Mesenchymal stem cell (in vitro differentiated cells and primary cell): ENCODE data around the gene MKLN1.

Experiments
- DNase-seq: peaks from one replicate; pipeline ENCODE4 v3.0.0-alpha.2; 2013
- H2AFZ ChIP-seq: one replicate; pipeline ENCODE4 v1.6.1; 2013; ENCODE audit warnings: low read depth, mild to moderate bottlenecking, control low read depth, inconsistent platforms, low read length, moderate library complexity
- H2AK5ac ChIP-seq: 2 replicates; pipeline ENCODE4 v1.6.1; 2013; ENCODE audit warnings: low read length, moderate library complexity, mild to moderate bottlenecking, inconsistent platforms; ENCODE audit not compliant: severe bottlenecking
- H2BK120ac ChIP-seq: one replicate; pipeline ENCODE4 v1.6.1; 2013; ENCODE audit warnings: low read depth, mild to moderate bottlenecking, inconsistent platforms, low read length, moderate library complexity
- H2BK12ac ChIP-seq, 2 experiments: one replicate each; pipeline ENCODE4 v1.6.1; 2013; ENCODE audit warnings: inconsistent platforms in 2 of 2, low read length in 2 of 2, mild to moderate bottlenecking in 2 of 2, moderate library complexity in 2 of 2, control low read depth in 1 of 2
- H2BK15ac ChIP-seq: one replicate; pipeline ENCODE4 v1.6.1; 2013; ENCODE audit warnings: mild to moderate bottlenecking, low read depth, inconsistent platforms; ENCODE audit not compliant: poor library complexity, severe bottlenecking
- H2BK5ac ChIP-seq: 2 replicates; pipeline ENCODE4 v1.6.1; 2013; ENCODE audit warnings: low read depth, mild to moderate bottlenecking, low read length, control low read depth, inconsistent platforms; ENCODE audit not compliant: poor library complexity, severe bottlenecking
- H3K14ac ChIP-seq, 2 experiments: one replicate each; pipeline ENCODE4 v1.6.1; 2013; ENCODE audit warnings: inconsistent platforms in 2 of 2, low read length in 2 of 2, control low read depth in 1 of 2, mild to moderate bottlenecking in 1 of 2, moderate library complexity in 1 of 2
- H3K18ac ChIP-seq, 2 experiments: one replicate each; pipeline ENCODE4 v1.6.1; 2013; ENCODE audit warnings: inconsistent platforms in 2 of 2, low read length in 2 of 2, control low read depth in 1 of 2, low read depth in 1 of 2, mild to moderate bottlenecking in 1 of 2
- H3K23ac ChIP-seq, 2 experiments: one replicate each; pipeline ENCODE4 v1.6.1; 2013; ENCODE audit warnings: inconsistent platforms in 2 of 2, low read length in 2 of 2, mild to moderate bottlenecking in 2 of 2, moderate library complexity in 2 of 2, control low read depth in 1 of 2
- H3K27ac ChIP-seq: 2 replicates; pipeline ENCODE4 v1.5.1; 2013; ENCODE audit warnings: mild to moderate bottlenecking, moderate library complexity, low read length, control low read depth, inconsistent platforms; ENCODE audit not compliant: poor library complexity, severe bottlenecking
- H3K27me3 ChIP-seq, 2 experiments: 2 replicates each; pipeline versions ENCODE4 v1.6.1 to v1.7.0; 2013; ENCODE audit warnings: low read length in 2 of 2, mild to moderate bottlenecking in 2 of 2, moderate library complexity in 2 of 2, control low read depth in 1 of 2, inconsistent platforms in 1 of 2; ENCODE audit not compliant: control insufficient read depth in 1 of 2, insufficient read depth in 1 of 2
- H3K36me3 ChIP-seq, 2 experiments: 2 replicates each; pipeline versions ENCODE4 v1.6.1 to v1.7.0; 2013; ENCODE audit warnings: low read length in 2 of 2, control low read depth in 1 of 2, inconsistent platforms in 1 of 2, low read depth in 1 of 2, mild to moderate bottlenecking in 1 of 2; ENCODE audit not compliant: insufficient read depth in 2 of 2, control insufficient read depth in 1 of 2
- H3K4ac ChIP-seq, 2 experiments: one replicate each; pipeline ENCODE4 v1.6.1; 2013; ENCODE audit warnings: inconsistent platforms in 2 of 2, low read length in 2 of 2, mild to moderate bottlenecking in 2 of 2, moderate library complexity in 2 of 2, control low read depth in 1 of 2, low read depth in 1 of 2
- H3K4me1 ChIP-seq: 2 replicates; pipeline ENCODE4 v1.6.1; 2013; ENCODE audit warnings: low read depth, low read length, control low read depth; ENCODE audit not compliant: control insufficient read depth, insufficient read depth
- H3K4me2 ChIP-seq: 2 replicates; pipeline ENCODE4 v1.6.1; 2013; ENCODE audit warnings: low read length, mild to moderate bottlenecking, inconsistent platforms; ENCODE audit not compliant: poor library complexity, severe bottlenecking
- H3K4me3 ChIP-seq, 2 experiments: 2 replicates each; pipeline versions ENCODE4 v1.5.1 to v1.7.0; 2013; ENCODE audit warnings: low read length in 2 of 2, mild to moderate bottlenecking in 2 of 2, control low read depth in 1 of 2, low read depth in 1 of 2; ENCODE audit not compliant: insufficient read depth in 1 of 2
- H3K79me1 ChIP-seq: replicated peaks from 2 replicates; pipeline ENCODE4 v1.6.1; 2013; ENCODE audit warnings: mild to moderate bottlenecking, control low read depth, low read length, inconsistent platforms; ENCODE audit not compliant: poor library complexity, severe bottlenecking
- H3K9ac ChIP-seq: 2 replicates; pipeline ENCODE4 v1.7.0; 2013; ENCODE audit warnings: mild to moderate bottlenecking, low read length, moderate library complexity
- H3K9me3 ChIP-seq: 2 replicates; pipeline ENCODE4 v1.7.0; 2013; ENCODE audit warnings: mild to moderate bottlenecking, low read length; ENCODE audit not compliant: control insufficient read depth
- H4K8ac ChIP-seq: one replicate; pipeline ENCODE4 v1.6.1; 2013; ENCODE audit warnings: inconsistent platforms, mild to moderate bottlenecking, low read length, moderate library complexity
- H4K91ac ChIP-seq: one replicate; pipeline ENCODE4 v1.6.1; 2013; ENCODE audit warnings: mild to moderate bottlenecking, low read length, inconsistent platforms
- WGBS: methylation state at CpG from one replicate; pipeline ENCODE4 v1.1.7; 2013; ENCODE audit warnings: mixed read lengths; 5-methylcytosine and 5-hydroxymethylcytosine counted together

The MKLN1 gene

DNA sequence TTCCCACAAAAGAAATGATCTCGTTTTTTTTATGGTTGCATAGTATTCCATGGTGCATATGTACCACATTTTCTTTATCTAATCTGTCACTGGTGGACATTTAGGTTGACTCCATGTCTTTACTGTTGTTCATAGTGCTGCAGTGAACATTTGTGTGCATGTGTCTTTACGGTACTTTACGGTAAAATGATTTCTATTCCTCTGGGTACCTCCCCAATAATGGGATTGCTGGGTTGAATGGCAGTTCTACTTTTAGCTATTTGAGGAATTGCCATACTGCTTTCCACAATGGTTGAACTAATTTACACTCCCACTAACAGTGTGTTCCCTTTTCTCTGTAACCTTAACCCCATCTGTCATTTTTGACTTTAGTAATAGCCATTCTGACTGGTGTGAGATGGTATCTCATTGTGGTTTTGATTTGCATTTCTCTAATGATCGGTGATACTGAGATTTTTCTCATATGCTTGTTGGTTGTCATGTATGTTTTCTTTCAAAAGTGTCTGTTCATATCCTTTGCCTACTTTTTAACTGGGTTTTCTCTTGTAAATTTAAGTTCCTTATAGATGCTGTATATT, 37.2 kb downstream of the MKLN1 start:
- no peak overlapping the region for H3K4me2 ChIP-seq
- H4K8ac ChIP-seq = no peak overlapping the region
- WGBS = 100% methylated on average over 4 of the region's 4 CpGs
- no peak overlapping the region for H2BK12ac ChIP-seq
- H2BK15ac ChIP-seq = no peak overlapping the region
- no peak overlapping the region for H3K23ac ChIP-seq
- H3K18ac ChIP-seq = no peak overlapping the region
- no peak overlapping the region for H2BK120ac ChIP-seq
- H3K79me1 ChIP-seq = peaks cover 2% of the 10 kb centered on the region
- no peak overlapping the region for H3K27ac ChIP-seq
- no peak overlapping the region for H3K4me3 ChIP-seq
- no peaks in the 10 kb centered on the region for H3K27me3 ChIP-seq
- no peak overlapping the region for H2BK5ac ChIP-seq
- H2AFZ ChIP-seq = no peak overlapping the region
- H3K4me1 ChIP-seq = peaks cover 2% of the 10 kb centered on the region
- H3K9me3 ChIP-seq = no peaks in the 10 kb centered on the region
- no peak overlapping the region for H3K9ac ChIP-seq
- H2AK5ac ChIP-seq = no peak overlapping the region
- no peak overlapping the region for H4K91ac ChIP-seq
- DNase-seq = no peak
- no peak overlapping the region for H3K4ac ChIP-seq
- H3K14ac ChIP-seq = no peak overlapping the region
- no peaks in the 10 kb centered on the region for H3K36me3 ChIP-seq

- Histone ChIP-seq H3K4ac (no peak overlapping the region), H2BK12ac (no peak overlapping the region), H3K4me2 (no peak overlapping the region), H2BK5ac (no peak overlapping the region), H2AFZ (no peak overlapping the region), H2BK120ac (no peak overlapping the region), H2BK15ac (no peak overlapping the region), H3K9ac (no peak overlapping the region), H3K27me3 (no peaks in the 10 kb centered on the region), H4K91ac (no peak overlapping the region), H3K18ac (no peak overlapping the region), H3K4me1 (peaks cover 4% of the 10 kb centered on the region), H3K14ac (no peak overlapping the region), H2AK5ac (no peak overlapping the region), H3K27ac (no peak overlapping the region), H3K23ac (no peak overlapping the region), H3K9me3 (no peaks in the 10 kb centered on the region), H3K36me3 (no peaks in the 10 kb centered on the region), H3K4me3 (no peak overlapping the region), H3K79me1 (peaks cover 2% of the 10 kb centered on the region), H4K8ac (no peak overlapping the region)
- peak; percentile 30 for DNase-seq
- WGBS = 83% methylated on average over 2 of the region's 3 CpGs
These were observed 38.2 kb downstream of the MKLN1 start for GRCh38 chr7:131365838-131366237.

- no peaks in the 10 kb centered on the region for H3K27me3 ChIP-seq
- H3K79me1 ChIP-seq = peaks cover 2% of the 10 kb centered on the region
- H3K4ac ChIP-seq = no peak overlapping the region
- H2AK5ac ChIP-seq = no peak overlapping the region
- DNase-seq = no peak
- no peak overlapping the region for H3K4me2 ChIP-seq
- no peak overlapping the region for H3K4me3 ChIP-seq
- H3K9ac ChIP-seq = no peak overlapping the region
- peaks cover 4% of the 10 kb centered on the region for H3K4me1 ChIP-seq
- no peak overlapping the region for H4K8ac ChIP-seq
- H3K23ac ChIP-seq = no peak overlapping the region
- no peak overlapping the region for H2BK120ac ChIP-seq
- H2BK15ac ChIP-seq = no peak overlapping the region
- H2AFZ ChIP-seq = no peak overlapping the region
- no peak overlapping the region for H2BK5ac ChIP-seq
- H3K9me3 ChIP-seq = no peaks in the 10 kb centered on the region
- no peak overlapping the region for H2BK12ac ChIP-seq
- no peak overlapping the region for H3K27ac ChIP-seq
- no peaks in the 10 kb centered on the region for H3K36me3 ChIP-seq
- no peak overlapping the region for H4K91ac ChIP-seq
- H3K14ac ChIP-seq = no peak overlapping the region
- H3K18ac ChIP-seq = no peak overlapping the region
These were observed 41.7 kb downstream of the MKLN1 start for GRCh38 chr7:131369354-131369753.

DNA sequence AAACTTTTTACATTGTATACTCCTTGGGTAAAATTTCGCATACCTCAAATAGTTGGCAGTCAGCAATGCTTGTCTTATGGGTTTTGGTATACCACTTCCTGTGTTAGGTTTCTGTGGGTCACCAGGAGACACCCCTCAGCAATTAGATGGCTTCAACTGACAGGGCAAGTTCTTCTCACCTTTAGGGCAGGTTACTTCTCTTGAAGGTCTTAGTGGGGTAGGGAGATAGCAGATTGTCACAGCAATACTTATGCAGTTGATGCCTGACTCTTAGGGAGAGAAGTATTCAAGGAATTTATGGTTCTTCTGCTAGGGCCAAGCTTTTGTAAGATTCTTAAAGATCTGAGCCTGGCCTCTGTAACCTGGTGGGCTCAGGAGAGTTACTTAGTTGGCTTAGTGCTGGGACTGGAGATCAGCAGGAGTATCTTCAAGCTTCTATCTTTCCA, 42.9 kb downstream of the MKLN1 start:
- Histone ChIP-seq H2BK120ac (no peak overlapping the region), H3K9ac (no peak overlapping the region), H3K4me3 (no peak overlapping the region), H3K4ac (no peak overlapping the region), H3K14ac (no peak overlapping the region), H3K4me1 (peaks cover 4% of the 10 kb centered on the region), H2BK12ac (no peak overlapping the region), H3K4me2 (peak overlapping the region; percentile 56), H4K8ac (no peak overlapping the region), H2AK5ac (peak overlapping the region; percentile 10), H2AFZ (no peak overlapping the region), H3K27ac (peak overlapping the region; percentile 78), H3K18ac (peak overlapping the region; percentile 19 to 66), H4K91ac (no peak overlapping the region), H2BK15ac (no peak overlapping the region), H3K9me3 (no peaks in the 10 kb centered on the region), H3K36me3 (peaks cover 0 to 3% of the 10 kb centered on the region in 2 experiments), H3K27me3 (no peaks in the 10 kb centered on the region), H3K23ac (peak overlapping the region in 1 of 2 experiments; percentile 93), H2BK5ac (no peak overlapping the region), H3K79me1 (peaks cover 2% of the 10 kb centered on the region)
- peak; percentile 40 for DNase-seq
- 53% methylated on average over 1 of the region's 1 CpG for WGBS
